H9 (cell line): ENCODE results near the gene PREX1. TPM values are rescaled to one million over a fixed set of nuclear protein-coding genes. Genes with fewer than 3 reads are reported as not detected.

Experiments
- DNase-seq: peaks from one replicate; pipeline ENCODE4 v3.0.0-alpha.2; 2017
- H2AFZ ChIP-seq: one replicate; pipeline ENCODE4 v1.6.1; 2013; ENCODE audit warnings: mild to moderate bottlenecking, low read length, control low read depth, moderate library complexity
- H2AK5ac ChIP-seq: 2 replicates; pipeline ENCODE4 v1.6.1; 2013; ENCODE audit warnings: low read length, control low read depth, mixed read lengths; ENCODE audit not compliant: insufficient read length
- H2BK120ac ChIP-seq: one replicate; pipeline ENCODE4 v1.6.1; 2013; ENCODE audit warnings: low read depth, mild to moderate bottlenecking, low read length, control low read depth, inconsistent platforms; ENCODE audit not compliant: poor library complexity, severe bottlenecking
- H2BK12ac ChIP-seq: 2 replicates; pipeline ENCODE4 v1.6.1; 2013; ENCODE audit warnings: low read length, control low read depth, mixed read lengths, low read depth; ENCODE audit not compliant: insufficient read length
- H2BK15ac ChIP-seq: 2 replicates; pipeline ENCODE4 v1.6.1; 2013; ENCODE audit warnings: low read depth, low read length, control low read depth
- H2BK20ac ChIP-seq: one replicate; pipeline ENCODE4 v1.6.1; 2013; ENCODE audit warnings: low read depth, mild to moderate bottlenecking, low read length, control low read depth, inconsistent platforms; ENCODE audit not compliant: poor library complexity, severe bottlenecking
- H2BK5ac ChIP-seq: 2 replicates; pipeline ENCODE4 v1.6.1; 2013; ENCODE audit warnings: low read length, control low read depth, mixed read lengths; ENCODE audit not compliant: insufficient read length
- H3K14ac ChIP-seq: 2 replicates; pipeline ENCODE4 v1.6.1; 2013; ENCODE audit warnings: low read length, control low read depth; ENCODE audit not compliant: insufficient read depth
- H3K18ac ChIP-seq: 2 replicates; pipeline ENCODE4 v1.6.1; 2013; ENCODE audit warnings: low read depth, mild to moderate bottlenecking, mixed read lengths, low read length, control low read depth; ENCODE audit not compliant: insufficient read length
- H3K23ac ChIP-seq: 2 replicates; pipeline ENCODE4 v1.6.1; 2013; ENCODE audit warnings: low read length, control low read depth, mixed read lengths, low read depth; ENCODE audit not compliant: insufficient read length
- H3K23me2 ChIP-seq: 2 replicates; pipeline ENCODE4 v1.6.1; 2013; ENCODE audit warnings: low read depth, mild to moderate bottlenecking, mixed read lengths, low read length, control low read depth; ENCODE audit not compliant: insufficient read length, poor library complexity, severe bottlenecking
- H3K27ac ChIP-seq: 2 replicates; pipeline ENCODE4 v1.5.1; 2013; ENCODE audit warnings: low read length, control low read depth, mixed read lengths, low read depth; ENCODE audit not compliant: insufficient read length
- H3K27me3 ChIP-seq: 2 replicates; pipeline ENCODE4 v1.6.1; 2013; ENCODE audit warnings: low read length, control low read depth, inconsistent platforms; ENCODE audit not compliant: insufficient read depth
- H3K4ac ChIP-seq: 2 replicates; pipeline ENCODE4 v1.6.1; 2013; ENCODE audit warnings: low read depth, mild to moderate bottlenecking, control low read depth, inconsistent platforms, low read length, moderate library complexity
- H3K4me1 ChIP-seq: 2 replicates; pipeline ENCODE4 v1.6.1; 2013; ENCODE audit warnings: low read length, control low read depth, inconsistent platforms; ENCODE audit not compliant: insufficient read depth
- H3K4me2 ChIP-seq: 2 replicates; pipeline ENCODE4 v1.6.1; 2013; ENCODE audit warnings: low read length, control low read depth, mixed read lengths; ENCODE audit not compliant: insufficient read length, insufficient read depth
- H3K56ac ChIP-seq: 2 replicates; pipeline ENCODE4 v1.6.1; 2013; ENCODE audit warnings: low read depth, mild to moderate bottlenecking, mixed read lengths, low read length, control low read depth; ENCODE audit not compliant: insufficient read length
- H3K79me1 ChIP-seq: 2 replicates; pipeline ENCODE4 v1.6.1; 2013; ENCODE audit warnings: low read depth, mild to moderate bottlenecking, moderate library complexity, low read length, control low read depth, inconsistent platforms; ENCODE audit not compliant: insufficient read depth, poor library complexity, severe bottlenecking
- H3K79me2 ChIP-seq: 2 replicates; pipeline ENCODE4 v1.6.1; 2013; ENCODE audit warnings: low read length, control low read depth, inconsistent platforms; ENCODE audit not compliant: insufficient read depth
- H3K9ac ChIP-seq: 2 replicates; pipeline ENCODE4 v1.6.1; 2013; ENCODE audit warnings: low read length, control low read depth, mixed read lengths; ENCODE audit not compliant: insufficient read length; ENCODE audit errors: extremely low read depth
- H3K9me3 ChIP-seq: one replicate; pipeline ENCODE4 v1.6.1; 2013; ENCODE audit warnings: low read depth, low read length, inconsistent platforms; ENCODE audit not compliant: control insufficient read depth
- H3T11ph ChIP-seq: one replicate; pipeline ENCODE4 v1.6.1; 2013; ENCODE audit warnings: mild to moderate bottlenecking, low read length, control low read depth, inconsistent platforms
- H4K20me1 ChIP-seq: one replicate; pipeline ENCODE4 v1.6.1; 2013; ENCODE audit not compliant: control insufficient read depth, insufficient read length, insufficient read depth
- H4K5ac ChIP-seq: 2 replicates; pipeline ENCODE4 v1.6.1; 2013; ENCODE audit warnings: low read depth, mild to moderate bottlenecking, mixed read lengths, low read length, control low read depth; ENCODE audit not compliant: insufficient read length
- H4K8ac ChIP-seq: replicated peaks from 2 replicates; pipeline ENCODE4 v1.6.1; 2013; ENCODE audit warnings: low read length, control low read depth, mixed read lengths, low read depth; ENCODE audit not compliant: insufficient read length
- H4K91ac ChIP-seq: 2 replicates; pipeline ENCODE4 v1.6.1; 2013; ENCODE audit warnings: low read depth, mild to moderate bottlenecking, moderate library complexity, mixed read lengths, low read length, control low read depth; ENCODE audit not compliant: insufficient read length
- H3K27ac Mint-ChIP-seq, 3 experiments: 2 replicates in 2 of 3; 3 replicates in 1 of 3; pipeline ENCODE4 v1.8.0; 2020 to 2021; ENCODE audit warnings: mixed read lengths in 3 of 3, mild to moderate bottlenecking in 1 of 3, moderate library complexity in 1 of 3
- H3K27me3 Mint-ChIP-seq: 2 replicates; pipeline ENCODE4 v1.8.0; 2021; ENCODE audit warnings: low read depth, mild to moderate bottlenecking, moderate library complexity, mixed read lengths
- H3K36me3 Mint-ChIP-seq, 3 experiments: 2 replicates in 2 of 3; 3 replicates in 1 of 3; pipeline ENCODE4 v1.8.0; 2020 to 2021; ENCODE audit warnings: low read depth in 3 of 3, mixed read lengths in 3 of 3; ENCODE audit not compliant: insufficient read depth in 1 of 3
- H3K4me1 Mint-ChIP-seq, 2 experiments: 2 replicates each; pipeline ENCODE4 v1.8.0; 2020; ENCODE audit warnings: mixed read lengths in 2 of 2
- H3K4me3 Mint-ChIP-seq, 2 experiments: 2 replicates in 1 of 2; 3 replicates in 1 of 2; pipeline ENCODE4 v1.8.0; 2020 to 2021; ENCODE audit warnings: mild to moderate bottlenecking in 2 of 2, mixed read lengths in 2 of 2, moderate library complexity in 1 of 2
- H3K9me3 Mint-ChIP-seq, 2 experiments: 2 replicates in 1 of 2; 3 replicates in 1 of 2; pipeline ENCODE4 v1.8.0; 2020; ENCODE audit warnings: mild to moderate bottlenecking in 2 of 2, mixed read lengths in 2 of 2, moderate library complexity in 1 of 2
- WGBS: extraction: QIAGEN DNeasy Blood & Tissue Kit; methylation state at CpG from one replicate; pipeline ENCODE4 v1.1.7; 2013; ENCODE audit warnings: missing lambda C conversion rate, low lambda C conversion rate, mixed read lengths; ENCODE audit not compliant: insufficient read length; ENCODE audit errors: extremely low coverage; 5-methylcytosine and 5-hydroxymethylcytosine counted together
- total RNA-seq: library from RNA; stranded (reverse); gene quantifications from 2 replicates; pipeline ENCODE4 v1.2.1, GENCODE V29; 2021
- TF ChIP-seq, protein P1 (sequence below): fragments of 200-600 bp; sonication (generic); conservative IDR thresholded peaks from 3 replicates; pipeline ENCODE4 v1.8.0; 2021; ENCODE audit warnings: antibody characterized with exemption, mild to moderate bottlenecking

PREX1 gene
- total RNA-seq, 1 experiment from 2014 or later: 6.6 TPM

DNA sequence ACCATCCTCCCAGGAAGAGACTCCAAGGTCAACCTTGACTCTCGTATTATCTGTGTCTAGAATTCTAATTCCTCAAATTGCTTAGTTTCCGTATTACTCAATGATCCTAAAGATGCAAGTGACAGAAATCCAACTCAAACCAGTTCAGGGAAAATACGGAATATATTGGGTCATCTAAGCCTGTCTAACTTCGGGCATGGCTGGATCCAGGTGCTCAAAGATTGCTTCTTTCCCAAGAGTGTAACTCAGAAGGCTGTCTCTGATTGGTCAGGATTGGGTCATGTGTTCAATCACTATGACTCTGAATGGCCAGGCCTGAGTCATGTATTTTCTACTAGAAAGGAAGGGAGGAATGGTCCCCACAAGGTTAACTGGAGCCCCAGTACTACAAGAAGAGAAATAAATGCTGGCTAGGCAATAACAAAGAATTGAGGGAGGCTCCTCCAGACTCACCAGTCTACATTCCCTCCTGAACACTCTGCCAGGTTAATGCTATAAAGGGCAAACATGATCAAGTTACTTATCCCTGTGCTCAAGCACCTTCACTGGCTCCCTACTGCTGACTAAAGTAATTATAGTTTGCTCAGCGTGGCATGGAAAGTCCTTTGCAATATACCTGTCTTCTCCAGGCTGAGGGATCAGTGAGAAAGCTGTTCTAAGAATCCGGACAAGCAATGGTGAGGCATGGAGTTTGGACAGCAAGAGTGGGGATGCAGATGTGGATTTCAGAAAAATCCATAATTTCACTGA lies 15.4 kb upstream of the PREX1 start:
- Histone ChIP-seq H3K18ac (no peak overlapping the region), H4K91ac (no peak overlapping the region), H2AFZ (no peak overlapping the region), H3K23ac (no peak overlapping the region), H3K4ac (no peak overlapping the region), H3K79me1 (no peaks in the 10 kb centered on the region), H3K56ac (no peak overlapping the region), H3K9ac (no peak overlapping the region), H3K79me2 (no peaks in the 10 kb centered on the region), H3K27ac (no peak overlapping the region), H4K8ac (no peak overlapping the region), H3K14ac (no peak overlapping the region), H4K20me1 (no peaks in the 10 kb centered on the region), H2AK5ac (no peak overlapping the region), H3T11ph (no peak overlapping the region), H2BK20ac (no peak overlapping the region), H3K23me2 (no peaks in the 10 kb centered on the region), H4K5ac (no peak overlapping the region), H3K27me3 (no peaks in the 10 kb centered on the region), H3K4me2 (no peak overlapping the region), H2BK5ac (no peak overlapping the region), H2BK15ac (no peak overlapping the region), H2BK120ac (no peak overlapping the region), H3K4me1 (no peaks in the 10 kb centered on the region; the same call in 1 of the 2 replicates), H2BK12ac (no peak overlapping the region), H3K9me3 (no peaks in the 10 kb centered on the region)
- Mint-ChIP-seq H3K9me3 (no peaks in the 10 kb centered on the region; a peak in 1 of 5 replicates), H3K27ac (no peak overlapping the region), H3K4me3 (no peak overlapping the region), H3K4me1 (peaks cover 12 to 17% of the 10 kb centered on the region in 2 experiments), H3K27me3 (peaks cover 3% of the 10 kb centered on the region), H3K36me3 (no peaks in the 10 kb centered on the region)
- no peak for DNase-seq
- no CpG with 5 or more reads among the region's 6 CpGs for WGBS
- TF ChIP-seq, protein P1, sequence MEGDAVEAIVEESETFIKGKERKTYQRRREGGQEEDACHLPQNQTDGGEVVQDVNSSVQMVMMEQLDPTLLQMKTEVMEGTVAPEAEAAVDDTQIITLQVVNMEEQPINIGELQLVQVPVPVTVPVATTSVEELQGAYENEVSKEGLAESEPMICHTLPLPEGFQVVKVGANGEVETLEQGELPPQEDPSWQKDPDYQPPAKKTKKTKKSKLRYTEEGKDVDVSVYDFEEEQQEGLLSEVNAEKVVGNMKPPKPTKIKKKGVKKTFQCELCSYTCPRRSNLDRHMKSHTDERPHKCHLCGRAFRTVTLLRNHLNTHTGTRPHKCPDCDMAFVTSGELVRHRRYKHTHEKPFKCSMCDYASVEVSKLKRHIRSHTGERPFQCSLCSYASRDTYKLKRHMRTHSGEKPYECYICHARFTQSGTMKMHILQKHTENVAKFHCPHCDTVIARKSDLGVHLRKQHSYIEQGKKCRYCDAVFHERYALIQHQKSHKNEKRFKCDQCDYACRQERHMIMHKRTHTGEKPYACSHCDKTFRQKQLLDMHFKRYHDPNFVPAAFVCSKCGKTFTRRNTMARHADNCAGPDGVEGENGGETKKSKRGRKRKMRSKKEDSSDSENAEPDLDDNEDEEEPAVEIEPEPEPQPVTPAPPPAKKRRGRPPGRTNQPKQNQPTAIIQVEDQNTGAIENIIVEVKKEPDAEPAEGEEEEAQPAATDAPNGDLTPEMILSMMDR: no peak
